OCI-LY3 (cell line): Measurements from ENCODE around the gene PCDHGB6.
"Not testable (repeated sequence)": the region's sequence is repeated elsewhere in the genome, so short reads cannot be mapped to it uniquely, and the experiment has no call there.

ENCODE experiments used
- CTCF ChIP-seq: fragments of 200-600, 300-600 bp; sonication (generic); IDR thresholded peaks from 2 replicates; pipeline ENCODE4 v1.5.1; 2014; ENCODE audit warnings: antibody characterized with exemption, low read length, low read depth
- EZH2phosphoT487 ChIP-seq: fragments of 200-600 bp; shearing (Covaris generic); IDR thresholded peaks from 2 replicates; pipeline ENCODE4 v1.6.1; 2018; ENCODE audit warnings: antibody characterized with exemption, mixed run types, low read depth

- TF ChIP-seq CTCF, EZH2phosphoT487: not testable (repeated sequence)
These were observed 24.5 kb downstream of the PCDHGB6 start for GRCh38 chr5:141432308-141432707.
